H1 (cell line): Measurements from ENCODE around the gene ATP5PB. TPM values are rescaled to one million over a fixed set of nuclear protein-coding genes. Genes with fewer than 3 reads are reported as not detected.

Experiments
- CHD7 ChIP-seq: fragments of 300-600 bp; sonication (generic); IDR thresholded peaks from 2 replicates; pipeline ENCODE4 v1.7.1; 2012; ENCODE audit warnings: low read length, moderate library complexity, mild to moderate bottlenecking, inconsistent platforms; ENCODE audit not compliant: insufficient replicate concordance
- CREB1 ChIP-seq: IDR thresholded peaks from 2 replicates; pipeline ENCODE4 v1.6.1; 2012; ENCODE audit warnings: inconsistent platforms
- E2F6 ChIP-seq: IDR thresholded peaks from 2 replicates; pipeline ENCODE4 v1.6.1; 2012; ENCODE audit warnings: inconsistent platforms
- KDM1A ChIP-seq: fragments of 200-600, 300-600 bp; sonication (generic); IDR thresholded peaks from 2 replicates; pipeline ENCODE4 v1.7.1; 2016; ENCODE audit warnings: mild to moderate bottlenecking, low read length, borderline replicate concordance
- SIN3A ChIP-seq, 2 experiments: IDR thresholded peaks in 1 of 2; conservative IDR thresholded peaks in 1 of 2; 2 replicates each; pipeline ENCODE4 v1.6.1; 2011 to 2012; ENCODE audit warnings: low read length in 2 of 2, improper control_type of control experiment in 1 of 2, low read depth in 1 of 2, mild to moderate bottlenecking in 1 of 2
- SP1 ChIP-seq: IDR thresholded peaks from 2 replicates; pipeline ENCODE4 v1.6.1; 2011; ENCODE audit warnings: low read depth, low read length
- polyA plus RNA-seq, 7 experiments: library from polyadenylated mRNA; depleted of rRNA in 3 of 7; stranded (reverse) in 5 of 7; unstranded in 2 of 7; fragments of >200 nt in 5 of 7; fragments of 200-250 nt in 2 of 7; gene quantifications; 1 replicate in 5 of 7; 2 replicates in 1 of 7; 4 replicates in 1 of 7; pipeline versions ENCODE4 v1.2.1 to v1.2.3, GENCODE V29; 2011 to 2013; ENCODE audit warnings: missing spikeins in 2 of 7, mixed read lengths in 2 of 7
- total RNA-seq: library from RNA; stranded (reverse); fragmentation: NEBNext Ultra II Directional; extraction: Animal tissue kit (Norgen Biotek cat#: 25700); gene quantifications from 2 replicates; pipeline ENCODE4 v1.2.1, GENCODE V29; 2021

ATP5PB gene
- total and polyA plus RNA-seq, 2 of the 8 experiments (the other 6 are each of a cell fraction or from before 2014, with no cell fraction given) = 232 to 262 TPM

- TF ChIP-seq CHD7 = no peak
- no peak for TF ChIP-seq E2F6
- no peak for TF ChIP-seq CREB1
- TF ChIP-seq SP1 = no peak
- TF ChIP-seq KDM1A = no peak
- TF ChIP-seq SIN3A (conservative IDR thresholded peaks at IDR 0.05 in 1 of 2, IDR thresholded peaks at IDR 0.05 in 1 of 2; ENCODE audit: low read depth in 1 of 2, low read length in 2 of 2) = no peak
Measured at GRCh38 chr1:111501645-111502044, 52.4 kb downstream of the ATP5PB start (continued).
